Activated CD4-positive, alpha-beta memory T cell treated with anti-CD3 and anti-CD28 coated beads, Interleukin-2, amount 10 ng/mL, durations not matched to agents 7 days and 5 days (primary cell): ENCODE measurements around the gene MMGT1. TPM values are rescaled to one million over a fixed set of nuclear protein-coding genes. Genes with fewer than 3 reads are reported as not detected.

Experiments
- total RNA-seq, 2 experiments: library from RNA; stranded (reverse); gene quantifications; one replicate each; pipeline ENCODE4 v1.2.3, GENCODE V29; 2021

Gene MMGT1
- total RNA-seq, 2 experiments from 2014 or later: 19.2 to 19.3 TPM

Other genes with a start within 250 kb of the MMGT1 start
- not detected for gene CT45A3, start 205.8 kb downstream of the MMGT1 start, total RNA-seq
- gene CT45A5, start 188.5 kb downstream of the MMGT1 start, total RNA-seq: 1 to 10 TPM in 1 of 2 experiments, under 1 TPM in 1; 0.58 to 1.1 TPM
- not detected for gene CT45A6, start 171.2 kb downstream of the MMGT1 start, total RNA-seq
- not detected for gene CT45A2, start 154.0 kb downstream of the MMGT1 start, total RNA-seq
- not detected for gene CT45A7, start 136.7 kb downstream of the MMGT1 start, total RNA-seq
- gene CT45A8, start 119.5 kb downstream of the MMGT1 start, total RNA-seq: not detected
- not detected for gene CT45A9, start 102.2 kb downstream of the MMGT1 start, total RNA-seq
- not detected for gene CT45A10, start 80.5 kb downstream of the MMGT1 start, total RNA-seq
- not detected for gene SAGE1, start 80.3 kb downstream of the MMGT1 start, total RNA-seq
- gene SLC9A6, start 11.4 kb upstream of the MMGT1 start, total RNA-seq: 10 to 100 TPM; 18.6 to 20.9 TPM
- 10 to 100 TPM; 25.5 to 31.0 TPM for gene FHL1, start 173.5 kb upstream of the MMGT1 start, total RNA-seq